GM12892 (cell line): ENCODE results near the gene FCRL1.

ENCODE experiments used
- POLR2A ChIP-seq: IDR thresholded peaks from 2 replicates; pipeline ENCODE4 v1.6.1; 2011; ENCODE audit warnings: low read depth, low read length, control low read depth
- POLR2AphosphoS5 ChIP-seq: IDR thresholded peaks from 2 replicates; pipeline ENCODE4 v1.6.1; 2011; ENCODE audit warnings: low read depth, low read length, control low read depth
- TAF1 ChIP-seq: IDR thresholded peaks from 2 replicates; pipeline ENCODE4 v1.6.1; 2011; ENCODE audit warnings: low read depth, mild to moderate bottlenecking, control low read depth, low read length, borderline replicate concordance

DNA sequence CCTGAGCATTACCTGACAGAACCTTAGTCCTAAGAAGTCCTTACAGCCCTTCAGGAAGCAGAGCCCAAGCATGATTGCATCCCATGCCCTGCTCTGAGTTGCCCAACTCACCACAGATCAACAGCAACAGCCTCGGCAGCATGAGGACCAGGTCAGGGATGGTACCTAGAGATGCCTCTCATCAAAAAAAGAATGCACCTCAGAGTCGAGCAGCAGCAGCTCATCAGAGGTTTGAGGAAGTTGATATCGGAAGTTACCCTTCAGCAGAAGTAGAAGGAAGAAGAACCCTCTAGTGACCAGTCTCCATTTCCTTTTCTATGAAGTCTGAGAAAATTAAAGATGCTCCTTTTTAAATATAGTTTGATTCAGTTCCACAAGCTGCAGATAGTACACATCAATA, at the start of gene FCRL1:
- TF ChIP-seq POLR2A: no peak
- no peak for TF ChIP-seq POLR2AphosphoS5
- no peak for TF ChIP-seq TAF1
